MM.1S (cell line): ENCODE results near the gene HSF2.

Experiments
- CTCF ChIP-seq: fragments of 300-600 bp; sonication (generic); IDR thresholded peaks from 2 replicates; pipeline ENCODE4 v1.5.1; 2016; ENCODE audit warnings: antibody characterized with exemption, low read length, mixed read lengths
- EZH2 ChIP-seq: fragments of 300-600 bp; sonication (generic); optimal IDR thresholded peaks from 2 replicates; pipeline ENCODE3; 2017; ENCODE audit warnings: low read depth, mild to moderate bottlenecking, antibody characterized with exemption, low read length, mixed read lengths

GRCh38 chr6:122461885-122462284 is 62.4 kb downstream of the HSF2 start:
- TF ChIP-seq EZH2 = no peak
- TF ChIP-seq CTCF = no peak
